ENCODE results near the gene MAN2A2. TPM values are rescaled to one million over a fixed set of nuclear protein-coding genes. Genes with fewer than 3 reads are reported as not detected.

Gene MAN2A2
- total RNA-seq, 1 experiment from 2014 or later = 27.4 TPM

DNA sequence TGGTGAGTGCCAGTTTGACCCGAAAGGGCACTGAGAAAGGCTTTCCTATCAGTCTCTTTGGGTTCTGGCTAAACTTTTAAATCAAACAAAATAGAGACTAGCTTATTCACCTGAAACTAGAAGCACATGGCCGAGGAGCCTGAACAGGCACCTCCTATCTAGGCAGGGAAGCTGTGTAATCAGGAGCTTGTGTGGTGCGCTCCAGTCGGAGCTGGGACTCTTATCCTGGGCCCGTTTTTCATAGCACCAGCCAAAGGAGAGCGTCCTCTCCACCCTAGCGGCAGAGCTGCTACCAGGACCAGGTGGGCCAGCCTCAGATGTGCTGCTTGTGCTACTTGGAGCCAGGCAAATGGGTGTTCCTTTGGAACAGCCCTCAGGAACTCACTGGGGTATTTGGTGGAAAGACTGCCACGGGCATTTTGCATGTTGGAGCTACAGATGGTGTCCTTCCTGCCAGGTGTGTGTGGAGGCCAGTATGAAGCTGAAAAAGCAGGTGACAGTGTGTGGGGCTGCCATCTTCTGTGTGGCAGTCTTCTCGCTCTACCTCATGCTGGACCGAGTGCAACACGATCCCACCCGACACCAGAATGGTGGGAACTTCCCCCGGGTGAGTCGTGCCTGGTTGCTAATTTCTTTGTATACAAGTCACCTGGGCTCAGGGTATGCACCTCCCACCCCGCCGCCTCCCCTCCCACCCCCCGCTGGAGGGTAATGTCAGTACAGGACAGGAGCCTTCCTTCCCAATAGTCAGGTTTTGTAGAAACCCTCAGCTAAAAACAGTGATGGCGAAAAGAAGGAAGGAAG lies 833 bp downstream of the MAN2A2 start:
- peak overlapping the region; percentile 66 to 84 for H3K4me3 Mint-ChIP-seq
- H3K4me1 ChIP-seq (ENCODE audit: insufficient read depth, low read length) = peaks cover 3% of the 10 kb centered on the region; the same call in 1 of the 2 replicates
- H3K79me1 ChIP-seq (ENCODE audit: insufficient read depth, low read depth, low read length, poor library complexity, severe bottlenecking) = no peaks in the 10 kb centered on the region
- H4K5ac ChIP-seq (ENCODE audit: insufficient read length, low read depth, low read length) = no peak overlapping the region
- H3K27me3 ChIP-seq (ENCODE audit: insufficient read depth, low read length) = no peaks in the 10 kb centered on the region; the same call in 1 of the 2 replicates
- TF ChIP-seq, protein P1, sequence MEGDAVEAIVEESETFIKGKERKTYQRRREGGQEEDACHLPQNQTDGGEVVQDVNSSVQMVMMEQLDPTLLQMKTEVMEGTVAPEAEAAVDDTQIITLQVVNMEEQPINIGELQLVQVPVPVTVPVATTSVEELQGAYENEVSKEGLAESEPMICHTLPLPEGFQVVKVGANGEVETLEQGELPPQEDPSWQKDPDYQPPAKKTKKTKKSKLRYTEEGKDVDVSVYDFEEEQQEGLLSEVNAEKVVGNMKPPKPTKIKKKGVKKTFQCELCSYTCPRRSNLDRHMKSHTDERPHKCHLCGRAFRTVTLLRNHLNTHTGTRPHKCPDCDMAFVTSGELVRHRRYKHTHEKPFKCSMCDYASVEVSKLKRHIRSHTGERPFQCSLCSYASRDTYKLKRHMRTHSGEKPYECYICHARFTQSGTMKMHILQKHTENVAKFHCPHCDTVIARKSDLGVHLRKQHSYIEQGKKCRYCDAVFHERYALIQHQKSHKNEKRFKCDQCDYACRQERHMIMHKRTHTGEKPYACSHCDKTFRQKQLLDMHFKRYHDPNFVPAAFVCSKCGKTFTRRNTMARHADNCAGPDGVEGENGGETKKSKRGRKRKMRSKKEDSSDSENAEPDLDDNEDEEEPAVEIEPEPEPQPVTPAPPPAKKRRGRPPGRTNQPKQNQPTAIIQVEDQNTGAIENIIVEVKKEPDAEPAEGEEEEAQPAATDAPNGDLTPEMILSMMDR (conservative IDR thresholded peaks at IDR 0.05) = peak; percentile 44; the same call in 2 of the 3 replicates
- no peaks in the 10 kb centered on the region for H3K9me3 Mint-ChIP-seq
- no peak overlapping the region for H2BK5ac ChIP-seq (ENCODE audit: insufficient read length, low read length)
- no peak overlapping the region for H3T11ph ChIP-seq (ENCODE audit: low read length)
- no peaks in the 10 kb centered on the region for H3K79me2 ChIP-seq (ENCODE audit: insufficient read depth, low read length)
- H3K27ac ChIP-seq (ENCODE audit: insufficient read length, low read depth, low read length) = no peak overlapping the region
- H3K23ac ChIP-seq (ENCODE audit: insufficient read length, low read depth, low read length) = no peak overlapping the region
- no peak overlapping the region for H3K56ac ChIP-seq (ENCODE audit: insufficient read length, low read depth, low read length)
- H4K20me1 ChIP-seq (ENCODE audit: control insufficient read depth, insufficient read depth, insufficient read length) = no peaks in the 10 kb centered on the region
- no peak overlapping the region for H3K27ac Mint-ChIP-seq
- no peak overlapping the region for H3K18ac ChIP-seq (ENCODE audit: insufficient read length, low read depth, low read length)
- WGBS (ENCODE audit: extremely low coverage, insufficient read length, low lambda C conversion rate) = no CpG with 5 or more reads among the region's 18 CpGs
- peak overlapping the region; percentile 79 for H3K4me2 ChIP-seq (ENCODE audit: insufficient read depth, insufficient read length, low read length)
- peaks cover 19% of the 10 kb centered on the region in 2 experiments for H3K4me1 Mint-ChIP-seq
- H4K91ac ChIP-seq (ENCODE audit: insufficient read length, low read depth, low read length) = no peak overlapping the region
- peak; percentile 81 for DNase-seq
- H2BK20ac ChIP-seq (ENCODE audit: low read depth, low read length, poor library complexity, severe bottlenecking) = no peak overlapping the region
- no peak overlapping the region for H2AK5ac ChIP-seq (ENCODE audit: insufficient read length, low read length)
- H3K27me3 Mint-ChIP-seq (ENCODE audit: low read depth) = peaks cover 29% of the 10 kb centered on the region
- H3K36me3 Mint-ChIP-seq (ENCODE audit: insufficient read depth in 1 of 3, low read depth in 3 of 3) = peaks cover 9 to 33% (median 12%) of the 10 kb centered on the region in 3 experiments
- H3K9me3 ChIP-seq (ENCODE audit: control insufficient read depth, low read depth, low read length) = no peaks in the 10 kb centered on the region
- H2BK120ac ChIP-seq (ENCODE audit: low read depth, low read length, poor library complexity, severe bottlenecking) = no peak overlapping the region
- peaks cover 8% of the 10 kb centered on the region for H3K23me2 ChIP-seq (ENCODE audit: insufficient read length, low read depth, low read length, poor library complexity, severe bottlenecking)
- no peak overlapping the region for H2AFZ ChIP-seq (ENCODE audit: low read length)
- no peak overlapping the region for H2BK15ac ChIP-seq (ENCODE audit: low read depth, low read length)
- no peak overlapping the region for H4K8ac ChIP-seq (replicated peaks; ENCODE audit: insufficient read length, low read depth, low read length)
- H3K14ac ChIP-seq (ENCODE audit: insufficient read depth, low read length) = no peak overlapping the region
- no peak overlapping the region for H2BK12ac ChIP-seq (ENCODE audit: insufficient read length, low read depth, low read length)
- no peak overlapping the region for H3K9ac ChIP-seq (ENCODE audit: extremely low read depth, insufficient read length, low read length)
- H3K4ac ChIP-seq (ENCODE audit: low read depth, low read length) = no peak overlapping the region

Measured in H9 (cell line).